NCI-H69 (cell line): ENCODE results near the gene MAP2.

Experiments
- DNase-seq: peaks from one replicate; lab custom pipeline; 2025; lab: John Stamatoyannopoulos, UW

Gene MAP2

GRCh38 chr2:209423562-209424198 lies at the start of gene MAP2:
Gene MAP2 (plus strand): TSS chr2:209424047. CDS start chr2:209653171, 229,124 bp downstream.
- DNase-seq = peak; percentile 93

GRCh38 chr2:209376686-209377085 lies 47.2 kb upstream of the MAP2 start:
- no peak for DNase-seq

GRCh38 chr2:209380293-209380692 lies 43.6 kb upstream of the MAP2 start:
- peak; percentile 88 for DNase-seq

- DNase-seq = peak; percentile 4
These were observed 42.8 kb upstream of the MAP2 start for GRCh38 chr2:209381091-209381490.

- no peak for DNase-seq
These were observed 41.1 kb upstream of the MAP2 start for GRCh38 chr2:209382775-209383174.

- peak; percentile 40 for DNase-seq
These were observed 40.6 kb upstream of the MAP2 start for GRCh38 chr2:209383212-209383611.

GRCh38 chr2:209387389-209387788 lies 36.5 kb upstream of the MAP2 start:
- no peak for DNase-seq

- DNase-seq = no peak
These were observed 35.3 kb upstream of the MAP2 start for GRCh38 chr2:209388446-209389037.

GRCh38 chr2:209389171-209389618 lies 34.7 kb upstream of the MAP2 start:
- DNase-seq = peak; percentile 6

GRCh38 chr2:209390839-209391238 lies 33.0 kb upstream of the MAP2 start:
- no peak for DNase-seq

- DNase-seq = no peak
These were observed 32.0 kb upstream of the MAP2 start for GRCh38 chr2:209391776-209392401.

- DNase-seq = no peak
These were observed 28.6 kb upstream of the MAP2 start for GRCh38 chr2:209395229-209395628.

- no peak for DNase-seq
These were observed 28.2 kb upstream of the MAP2 start for GRCh38 chr2:209395652-209396051.

GRCh38 chr2:209398463-209398862 lies 25.4 kb upstream of the MAP2 start:
- no peak for DNase-seq

GRCh38 chr2:209401788-209402187 lies 22.1 kb upstream of the MAP2 start:
- no peak for DNase-seq

- DNase-seq = no peak
These were observed 12.6 kb upstream of the MAP2 start for GRCh38 chr2:209411296-209411695.

GRCh38 chr2:209411718-209412117 lies 12.1 kb upstream of the MAP2 start:
- DNase-seq = no peak

- DNase-seq = no peak
These were observed 10.4 kb upstream of the MAP2 start for GRCh38 chr2:209413311-209414014.

- no peak for DNase-seq
These were observed 6.9 kb upstream of the MAP2 start for GRCh38 chr2:209416913-209417312.

- DNase-seq = peak; percentile 64
These were observed 1.6 kb upstream of the MAP2 start for GRCh38 chr2:209422191-209422754.

GRCh38 chr2:209424199-209424701 lies 403 bp downstream of the MAP2 start:
- DNase-seq = peak; percentile 83

GRCh38 chr2:209424781-209425470 lies 1.1 kb downstream of the MAP2 start:
- peak; percentile 51 for DNase-seq
